C4-2B (cell line): ENCODE data around the gene DEPDC7.
"Not testable (repeated sequence)": the region's sequence is repeated elsewhere in the genome, so short reads cannot be mapped to it uniquely, and the experiment has no call there.

Source experiments
- H3K27ac ChIP-seq: fragments of 450-650 bp; 2 replicates; pipeline ENCODE4 v1.5.1; 2017
- ZFX ChIP-seq: fragments of 450-650 bp; IDR thresholded peaks from 2 replicates; pipeline ENCODE4 v1.6.1; 2017
- TF ChIP-seq, protein P1 (sequence below): fragments of 450-650 bp; conservative IDR thresholded peaks from 2 replicates; pipeline ENCODE4 v1.5.1; 2017; ENCODE audit warnings: mild to moderate bottlenecking

The DEPDC7 gene

DNA sequence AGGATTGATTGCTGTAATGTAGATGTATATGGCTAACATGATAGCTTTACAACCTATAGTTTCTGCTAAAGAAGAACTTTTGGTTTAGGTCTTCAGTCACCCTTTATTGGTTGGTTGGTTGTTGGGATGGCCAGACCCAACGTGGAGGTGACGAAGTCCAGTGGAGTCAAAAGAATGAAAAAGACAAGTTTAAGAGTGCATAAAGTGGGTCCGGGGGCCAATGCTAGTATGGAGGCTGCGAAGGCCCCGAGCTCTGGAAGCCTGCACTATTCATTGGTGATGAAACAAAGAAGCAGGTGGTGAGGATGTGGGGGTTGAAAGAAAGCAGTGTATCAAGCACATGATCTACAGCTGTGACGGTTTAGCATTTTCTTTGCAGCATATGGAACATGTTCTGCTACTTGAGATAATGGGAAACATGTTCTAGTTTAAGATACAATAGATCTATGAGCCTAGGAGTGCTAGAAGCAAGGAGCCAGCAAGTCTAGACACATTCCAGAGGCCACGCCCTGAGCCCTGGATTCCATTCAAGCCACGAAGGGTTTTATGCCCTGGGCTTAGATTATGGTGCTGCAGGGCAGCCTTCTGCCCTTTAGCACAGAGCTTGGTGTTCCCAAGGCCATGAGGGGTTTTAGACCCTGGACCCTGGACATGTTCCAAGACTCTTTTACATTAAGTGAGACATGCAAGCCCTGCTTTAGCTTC lies 30.0 kb downstream of the DEPDC7 start:
- no peak overlapping the region for H3K27ac ChIP-seq
- TF ChIP-seq, protein P1, sequence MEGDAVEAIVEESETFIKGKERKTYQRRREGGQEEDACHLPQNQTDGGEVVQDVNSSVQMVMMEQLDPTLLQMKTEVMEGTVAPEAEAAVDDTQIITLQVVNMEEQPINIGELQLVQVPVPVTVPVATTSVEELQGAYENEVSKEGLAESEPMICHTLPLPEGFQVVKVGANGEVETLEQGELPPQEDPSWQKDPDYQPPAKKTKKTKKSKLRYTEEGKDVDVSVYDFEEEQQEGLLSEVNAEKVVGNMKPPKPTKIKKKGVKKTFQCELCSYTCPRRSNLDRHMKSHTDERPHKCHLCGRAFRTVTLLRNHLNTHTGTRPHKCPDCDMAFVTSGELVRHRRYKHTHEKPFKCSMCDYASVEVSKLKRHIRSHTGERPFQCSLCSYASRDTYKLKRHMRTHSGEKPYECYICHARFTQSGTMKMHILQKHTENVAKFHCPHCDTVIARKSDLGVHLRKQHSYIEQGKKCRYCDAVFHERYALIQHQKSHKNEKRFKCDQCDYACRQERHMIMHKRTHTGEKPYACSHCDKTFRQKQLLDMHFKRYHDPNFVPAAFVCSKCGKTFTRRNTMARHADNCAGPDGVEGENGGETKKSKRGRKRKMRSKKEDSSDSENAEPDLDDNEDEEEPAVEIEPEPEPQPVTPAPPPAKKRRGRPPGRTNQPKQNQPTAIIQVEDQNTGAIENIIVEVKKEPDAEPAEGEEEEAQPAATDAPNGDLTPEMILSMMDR = no peak
- no peak for TF ChIP-seq ZFX

DNA sequence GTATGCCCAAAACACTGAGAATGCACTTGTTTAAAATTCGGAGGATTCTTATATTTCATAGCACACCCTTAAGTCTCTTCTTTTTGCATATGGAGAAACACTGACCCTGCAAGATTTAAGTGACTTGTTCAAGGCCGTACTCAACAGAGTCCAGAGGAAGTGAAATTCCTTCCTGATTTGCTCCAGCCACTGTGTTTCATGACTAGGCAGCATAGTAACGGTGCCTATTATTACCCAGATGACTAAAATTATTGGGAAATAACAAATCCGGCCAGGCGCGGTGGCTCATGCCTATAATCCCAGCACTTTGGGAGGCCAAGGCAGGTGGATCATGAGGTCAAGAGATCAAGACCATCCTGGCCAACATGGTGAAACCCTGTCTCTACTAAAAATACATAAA lies 33.0 kb downstream of the DEPDC7 start:
- not testable (repeated sequence) for H3K27ac ChIP-seq

DNA sequence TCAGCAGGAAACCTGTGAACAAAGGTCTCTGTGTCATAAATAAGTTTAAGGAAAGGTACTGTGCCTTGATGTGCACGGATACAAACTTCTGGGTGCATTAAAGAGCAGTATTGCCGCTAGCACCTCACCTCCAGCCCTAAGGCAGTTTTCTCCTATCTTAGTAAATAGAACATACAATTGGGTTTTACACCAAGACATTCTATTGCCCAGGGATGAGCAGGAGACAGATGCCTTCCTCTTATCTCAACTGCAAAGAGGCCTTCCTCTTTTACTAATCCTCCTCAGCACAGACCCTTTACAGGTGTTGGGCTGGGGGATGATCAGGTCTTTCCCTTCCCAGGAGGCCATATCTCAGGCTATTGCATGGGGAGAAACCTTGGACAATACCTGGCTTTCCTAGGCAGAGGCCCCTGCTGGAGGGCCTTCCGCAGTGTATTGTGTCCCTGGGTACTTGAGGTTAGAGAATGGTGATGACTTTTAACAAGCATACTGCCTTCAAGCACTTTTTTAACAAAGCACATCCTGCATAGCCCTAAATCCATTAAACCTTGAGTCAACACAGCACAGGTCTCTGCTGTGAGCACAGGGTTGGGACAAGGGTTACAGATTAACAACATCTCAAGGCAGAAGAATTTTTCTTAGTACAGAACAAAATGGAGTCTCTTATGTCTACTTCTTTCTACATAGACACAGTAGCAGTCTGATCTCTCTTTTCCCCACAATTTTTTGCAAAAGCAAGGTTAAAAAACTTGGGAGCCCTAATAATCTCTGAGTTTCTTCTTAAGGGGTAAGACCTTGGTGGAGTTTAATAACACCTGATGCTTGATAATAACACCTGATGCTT lies 34.1 kb downstream of the DEPDC7 start:
- not testable (repeated sequence) for H3K27ac ChIP-seq

DNA sequence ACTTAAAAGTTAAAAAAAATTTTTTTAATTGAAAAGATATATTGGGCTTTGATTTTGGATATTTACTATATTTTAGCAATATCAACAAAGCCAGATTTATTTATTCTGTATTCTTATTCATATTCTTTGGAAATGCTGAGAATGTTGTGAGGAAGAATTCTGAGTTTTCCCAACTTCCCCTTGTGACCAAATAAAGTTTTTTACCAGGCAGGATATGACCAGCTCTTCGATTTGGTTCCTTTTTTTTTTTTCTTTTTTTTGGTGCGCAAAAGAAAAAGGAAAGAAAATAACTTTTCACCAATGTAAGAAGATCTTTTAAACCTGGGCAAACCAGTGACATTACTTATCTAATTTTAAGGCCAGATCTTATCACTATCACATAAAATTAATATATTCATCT lies 36.6 kb downstream of the DEPDC7 start:
- H3K27ac ChIP-seq = no peak overlapping the region
- TF ChIP-seq, protein P1 = no peak
- no peak for TF ChIP-seq ZFX

DNA sequence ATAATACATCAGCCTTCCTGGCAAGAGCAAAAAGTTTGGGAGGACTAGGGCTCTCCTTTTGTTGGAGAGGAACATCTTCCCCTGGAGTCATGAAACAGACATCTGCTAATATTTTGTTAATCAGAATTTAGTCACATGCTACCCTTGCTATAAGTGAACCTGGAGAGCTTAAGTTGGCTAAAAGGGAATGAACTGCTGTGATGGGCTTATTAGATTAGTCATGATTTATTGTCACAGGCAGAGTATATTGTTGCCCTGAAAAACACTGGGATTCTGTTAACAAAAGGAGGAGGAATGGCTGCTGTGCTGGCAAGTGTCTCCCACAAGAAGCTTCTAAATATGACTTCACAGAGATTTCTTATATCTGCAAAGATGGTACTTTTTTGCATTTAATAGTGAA lies 39.7 kb downstream of the DEPDC7 start:
- TF ChIP-seq, protein P1 = no peak
- no peak for TF ChIP-seq ZFX
- H3K27ac ChIP-seq = no peak overlapping the region

DNA sequence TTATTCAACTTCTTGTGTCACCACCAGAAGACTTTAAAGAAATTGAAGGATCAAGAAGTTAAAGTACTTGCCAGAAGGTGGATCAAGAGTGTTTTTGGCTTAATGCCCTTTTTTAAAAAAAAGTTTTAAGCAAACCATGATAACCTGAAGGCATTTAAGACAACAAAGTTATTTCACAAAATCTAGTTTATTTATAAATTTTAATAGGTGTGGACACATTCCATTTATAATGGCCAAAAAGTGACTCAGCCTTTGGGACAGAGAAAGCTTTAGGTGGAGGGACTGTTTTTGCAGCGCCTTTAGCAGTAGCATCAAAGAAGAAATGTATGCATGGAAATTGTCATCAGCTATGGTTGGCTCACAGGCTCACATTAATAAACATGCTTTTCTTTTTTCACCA lies 41.6 kb downstream of the DEPDC7 start:
- no peak overlapping the region for H3K27ac ChIP-seq
- TF ChIP-seq, protein P1 = no peak
- no peak for TF ChIP-seq ZFX

DNA sequence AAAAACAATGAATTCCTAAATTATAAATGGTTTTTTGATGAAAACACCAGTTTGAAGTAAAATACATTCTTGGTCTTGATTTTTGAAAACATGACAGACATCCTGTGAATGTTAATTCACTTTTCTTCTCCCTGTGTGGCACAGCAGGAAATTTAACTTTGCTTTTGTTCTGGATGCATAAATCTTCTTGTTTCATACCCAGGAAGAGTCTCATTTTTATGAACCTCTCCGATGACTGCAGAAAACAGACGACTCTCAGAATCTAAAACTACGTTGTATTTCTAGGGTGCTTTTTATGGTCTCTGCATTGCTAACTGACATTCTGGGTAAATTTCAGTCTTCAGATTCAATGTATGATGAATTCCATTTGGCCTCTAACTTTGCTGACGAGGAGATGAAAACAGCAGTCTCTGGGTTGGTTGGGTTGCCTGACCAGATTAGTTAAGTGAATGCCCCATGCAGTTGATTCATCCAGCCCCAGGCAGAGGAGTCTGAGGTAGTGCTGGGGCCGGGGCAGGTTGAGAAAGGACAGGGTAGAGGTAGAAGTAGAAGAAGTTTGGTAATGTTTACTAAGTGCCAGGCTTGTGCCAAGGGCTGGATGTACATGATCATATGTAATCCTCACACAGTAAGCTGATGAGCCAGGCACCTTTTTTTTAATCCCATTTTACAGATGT lies 43.8 kb downstream of the DEPDC7 start:
- no peak for TF ChIP-seq ZFX
- TF ChIP-seq, protein P1 = no peak
- no peak overlapping the region for H3K27ac ChIP-seq

DNA sequence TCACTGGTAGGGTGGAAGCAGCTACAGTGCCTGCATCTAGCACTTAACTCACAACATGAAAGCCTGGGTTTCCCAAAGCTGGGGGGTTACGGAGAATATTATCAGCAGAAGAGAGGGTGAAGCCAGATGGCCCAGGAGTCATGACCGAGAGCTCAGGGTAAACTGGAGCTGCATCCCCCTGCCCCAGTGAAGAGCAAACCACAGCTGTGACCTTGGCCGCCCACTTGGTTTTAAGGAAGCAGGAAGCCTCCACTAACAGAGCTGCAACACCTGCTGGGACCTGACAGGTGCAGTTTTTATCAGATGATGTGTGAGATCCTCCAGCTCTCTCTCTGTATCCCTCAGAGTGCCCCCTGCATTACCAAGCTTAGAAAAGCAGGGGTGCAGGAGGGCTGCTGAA lies 44.6 kb downstream of the DEPDC7 start:
- no peak for TF ChIP-seq ZFX
- TF ChIP-seq, protein P1 = no peak
- no peak overlapping the region for H3K27ac ChIP-seq
